T-helper 2 cell treated with Interferon-gamma antibody and Interleukin-4, amounts not matched to agents 100 ng/mL and 5 ng/mL, for 36 hours (primary cell): ENCODE data around the gene STARD3NL. TPM values are rescaled to one million over a fixed set of nuclear protein-coding genes. Genes with fewer than 3 reads are reported as not detected.

Source experiments
- intact Hi-C: fragments of 100-400 bp; cut with micrococcal nuclease; formaldehyde crosslinking; loops from one replicate; pipeline ENCODE4 v1.15.1; 2023
- total RNA-seq: library from RNA; stranded (reverse); gene quantifications from 2 replicates; pipeline ENCODE4 v1.2.3, GENCODE V29; 2022

STARD3NL gene
- total RNA-seq, 1 donor from 2014 or later: 30.4 TPM

DNA sequence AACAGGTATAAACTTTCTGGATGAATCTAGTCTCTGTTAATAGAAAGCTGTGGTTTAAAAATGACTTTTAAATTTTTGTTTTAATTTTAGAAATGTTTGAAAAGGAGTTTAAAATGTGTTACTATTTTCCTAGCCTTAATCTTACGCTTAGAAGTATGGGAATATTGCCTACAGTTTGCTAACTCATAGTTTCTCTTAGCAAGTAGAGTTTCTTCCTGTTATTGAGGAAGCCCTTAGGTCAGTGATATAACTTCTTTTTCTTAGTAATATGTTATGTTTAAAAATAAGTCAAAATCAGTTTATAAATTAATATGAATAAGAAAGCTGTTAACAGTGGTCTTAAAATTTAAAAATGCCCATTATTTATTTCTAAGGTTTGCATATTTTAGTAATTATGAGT lies 3.1 kb downstream of the STARD3NL start:
- intact Hi-C loops: no loop called here

DNA sequence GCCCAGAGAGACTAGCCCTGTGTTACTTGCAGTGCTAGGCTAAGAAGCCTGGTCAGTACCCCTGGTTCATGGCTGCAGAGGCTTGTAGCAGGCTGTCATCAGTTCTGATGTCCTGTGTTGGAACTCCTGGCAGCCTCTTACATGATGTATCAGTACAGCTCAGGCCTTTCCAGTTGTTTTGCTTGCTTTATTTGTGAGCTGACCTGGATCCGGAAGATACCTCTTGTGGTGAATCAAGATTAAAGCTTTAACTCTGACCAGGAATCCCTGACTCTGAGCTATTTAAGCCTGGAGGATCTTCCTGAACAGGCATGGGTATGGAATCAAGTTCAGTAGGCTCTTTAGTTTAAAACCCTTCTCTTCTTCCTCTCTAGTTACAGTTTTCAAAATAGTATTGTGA lies 4.4 kb downstream of the STARD3NL start:
- intact Hi-C loops: no loop called here

DNA sequence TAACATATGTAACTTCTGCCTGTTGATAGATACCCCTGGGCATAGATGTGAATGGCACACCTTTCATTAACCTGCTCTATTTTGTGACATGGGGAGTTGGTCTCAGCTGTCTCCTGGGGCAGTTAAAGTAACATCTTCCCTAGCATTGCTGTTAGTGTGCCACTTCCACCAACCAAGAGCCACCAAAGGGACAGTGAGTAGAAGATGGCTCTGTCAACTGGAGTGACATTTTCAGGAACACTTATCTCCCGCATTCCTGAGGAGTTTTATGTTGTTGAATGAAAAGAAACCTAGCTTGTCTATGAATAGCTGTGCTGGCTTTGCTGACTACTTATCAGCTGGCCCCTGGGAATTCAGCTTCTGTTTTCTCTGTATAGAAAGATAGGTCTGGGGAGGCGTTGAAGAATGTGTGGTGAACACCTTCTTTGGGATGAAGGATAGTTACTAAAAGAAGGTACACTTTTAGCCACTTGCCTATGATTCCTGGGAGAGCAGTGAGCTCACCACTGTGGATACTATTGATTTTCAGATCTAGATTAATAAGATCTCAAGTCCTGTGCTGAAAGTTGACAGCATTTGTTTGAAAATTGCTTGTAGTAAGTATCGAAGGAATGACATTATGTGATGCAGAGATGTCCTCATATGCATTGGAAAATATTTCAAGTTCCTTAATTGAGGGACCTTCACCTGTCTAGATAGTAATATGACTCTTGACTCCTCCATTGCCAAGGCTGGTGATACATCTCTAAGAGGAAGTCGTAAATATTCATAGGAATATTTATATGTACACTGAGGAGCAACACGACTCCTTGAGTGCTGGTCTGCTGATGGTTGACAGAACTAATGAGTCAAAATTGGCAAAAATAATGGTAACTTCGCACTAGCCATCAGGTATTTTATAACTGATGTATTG lies 7.6 kb downstream of the STARD3NL start:
- intact Hi-C loops: no loop called here

DNA sequence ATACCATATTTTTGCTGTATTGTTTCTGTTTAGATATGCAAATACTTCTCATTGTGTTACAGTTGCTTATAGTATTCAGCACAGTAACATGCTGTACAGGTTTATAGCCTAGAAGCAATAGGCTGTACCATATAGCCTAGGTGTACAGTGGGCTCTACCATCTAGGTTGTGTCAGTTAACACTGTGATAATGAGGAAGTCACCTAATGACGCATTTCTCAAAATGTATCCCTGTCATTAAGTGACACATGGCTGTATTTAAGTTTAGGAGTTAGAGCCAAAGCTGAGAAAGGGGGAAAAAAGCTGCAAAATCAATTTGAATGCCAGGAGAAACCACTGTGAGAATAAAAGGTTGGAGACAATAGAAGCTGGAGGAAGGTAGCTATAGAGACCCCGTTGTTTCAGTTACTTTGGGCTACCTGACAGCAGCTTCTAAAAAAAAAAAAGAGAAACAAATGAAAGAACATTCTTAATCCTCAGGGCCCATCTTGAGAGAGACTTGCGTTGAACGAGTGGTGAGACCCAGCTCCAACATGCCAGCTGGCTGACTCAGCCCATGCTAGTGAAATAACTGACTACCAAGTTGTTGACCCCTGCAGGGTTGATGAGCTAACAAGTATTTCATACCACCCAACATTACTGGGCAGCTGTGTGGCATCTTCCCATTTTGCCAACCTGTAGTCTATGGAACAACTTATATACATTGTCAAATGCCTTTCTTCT lies 8.7 kb downstream of the STARD3NL start:
- intact Hi-C loops: no loop called here

DNA sequence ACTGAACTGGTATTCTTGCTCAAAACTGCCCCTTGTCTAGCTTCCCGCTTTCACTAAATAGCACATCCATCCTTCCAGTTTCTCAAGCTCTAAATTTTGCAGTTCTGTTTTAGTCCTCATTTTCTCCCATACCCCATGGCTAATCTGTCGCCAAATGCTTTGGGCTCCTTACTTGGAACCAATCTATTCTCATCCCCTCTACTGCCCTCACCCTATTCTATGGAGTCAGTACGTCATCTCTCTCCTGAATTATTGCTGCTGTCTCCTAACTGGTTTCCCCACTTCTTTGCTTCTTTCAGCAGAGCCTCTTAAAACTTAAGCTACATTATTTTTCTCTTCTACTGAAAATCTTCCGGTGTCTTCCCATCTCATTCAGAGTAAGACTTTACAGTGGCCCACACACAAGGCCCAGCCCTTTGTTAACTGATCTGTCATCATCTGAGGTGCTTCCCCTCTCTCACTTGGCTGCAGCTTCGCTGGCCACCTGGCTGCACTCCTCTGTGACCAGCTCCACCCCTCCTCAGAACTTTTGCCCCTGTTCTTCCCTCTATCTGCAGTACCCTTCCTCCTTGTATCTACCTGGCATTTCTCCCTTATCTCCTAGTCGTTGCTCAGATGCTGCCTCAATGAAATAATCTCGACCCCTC lies 9.9 kb downstream of the STARD3NL start:
- intact Hi-C loops: no loop called here

DNA sequence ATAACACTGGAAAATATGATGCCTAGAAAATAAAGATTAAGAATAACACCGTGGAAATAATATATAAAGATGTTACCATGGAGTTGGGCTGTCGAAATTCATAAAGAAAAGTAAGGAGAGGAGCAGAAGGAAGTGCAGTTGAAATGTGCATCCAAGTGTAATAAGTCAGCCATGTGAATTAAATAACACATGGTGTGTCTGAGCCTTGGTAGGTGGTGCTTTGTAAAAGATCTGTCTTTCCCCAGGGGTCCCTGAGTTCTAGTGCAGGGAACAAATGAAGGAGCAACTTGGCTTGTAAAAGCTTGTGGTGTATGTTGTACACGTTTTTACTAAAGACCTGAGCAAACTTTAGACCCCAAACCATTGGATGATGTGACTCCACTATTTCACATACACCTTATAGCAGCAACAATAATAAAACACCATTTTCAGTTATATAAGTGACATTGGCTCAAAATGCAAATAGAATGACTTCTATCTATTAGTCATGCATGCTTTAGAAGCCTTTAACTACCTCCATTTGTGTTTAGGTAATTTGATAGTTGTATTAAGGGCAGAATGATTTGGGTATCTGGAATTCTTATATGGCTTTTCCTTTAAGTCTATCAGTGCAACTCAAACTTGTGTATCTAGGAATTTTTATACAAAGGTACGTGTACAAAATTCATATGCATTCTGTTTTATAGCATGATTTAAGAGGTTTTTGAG lies 11.3 kb downstream of the STARD3NL start:
- intact Hi-C loops: no loop called here

DNA sequence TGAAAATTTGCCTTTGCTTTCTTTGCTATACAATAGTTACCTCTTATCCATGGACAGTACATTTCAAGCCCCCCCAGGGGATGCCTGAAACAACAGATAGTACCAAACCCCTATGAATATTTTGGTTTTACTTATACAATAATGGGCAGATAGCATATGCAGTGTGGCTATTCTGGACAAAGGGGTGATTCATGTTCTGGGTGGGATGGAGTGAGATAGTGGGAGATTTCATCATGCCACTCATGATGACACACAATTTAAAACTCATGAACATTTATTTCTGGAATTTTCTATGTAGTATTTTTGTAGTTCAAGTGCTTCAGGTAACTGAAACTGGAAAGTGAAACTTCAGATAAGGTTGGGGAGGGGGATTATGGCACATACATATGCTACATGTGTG lies 12.0 kb downstream of the STARD3NL start:
- intact Hi-C loops: no loop called here

DNA sequence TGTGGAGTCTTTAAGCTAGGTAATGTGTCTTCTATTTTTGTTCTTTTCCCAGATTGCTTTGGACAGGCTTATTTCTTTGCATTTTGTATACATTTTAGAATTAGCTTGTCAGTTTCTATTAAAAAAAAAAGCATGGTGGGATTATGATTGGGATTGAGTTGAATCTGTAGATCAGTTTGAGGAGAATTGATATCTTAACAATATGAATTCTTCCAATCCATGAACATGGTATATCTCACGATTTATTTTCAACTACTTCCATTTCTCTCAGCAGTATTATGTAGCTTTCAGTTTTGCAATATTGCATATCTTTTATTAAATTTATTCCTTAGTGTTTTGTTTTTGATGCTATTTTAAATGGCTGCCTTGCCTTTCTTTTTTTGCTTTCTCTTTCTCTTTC lies 13.7 kb downstream of the STARD3NL start:
- intact Hi-C loops: no loop called here

DNA sequence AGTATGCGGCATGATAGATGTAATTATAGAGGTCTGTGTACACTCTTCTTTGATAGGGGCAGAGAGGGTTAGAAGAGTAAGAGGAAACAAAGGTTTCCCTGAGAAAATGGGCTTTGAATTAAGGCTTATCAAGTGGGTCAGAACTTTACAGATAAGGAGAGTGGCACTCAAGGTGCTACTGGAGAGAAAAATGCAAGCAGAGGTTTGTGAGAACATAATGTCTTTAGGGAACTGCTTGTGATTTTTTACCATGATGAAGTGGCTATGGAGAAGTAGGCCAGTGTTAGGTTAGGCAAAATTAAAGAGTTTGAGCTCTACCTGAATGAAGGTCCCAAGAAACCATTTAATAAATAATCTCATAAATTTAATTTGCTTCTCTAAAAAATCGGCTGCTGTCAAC lies 14.3 kb downstream of the STARD3NL start:
- intact Hi-C loops: no loop called here

DNA sequence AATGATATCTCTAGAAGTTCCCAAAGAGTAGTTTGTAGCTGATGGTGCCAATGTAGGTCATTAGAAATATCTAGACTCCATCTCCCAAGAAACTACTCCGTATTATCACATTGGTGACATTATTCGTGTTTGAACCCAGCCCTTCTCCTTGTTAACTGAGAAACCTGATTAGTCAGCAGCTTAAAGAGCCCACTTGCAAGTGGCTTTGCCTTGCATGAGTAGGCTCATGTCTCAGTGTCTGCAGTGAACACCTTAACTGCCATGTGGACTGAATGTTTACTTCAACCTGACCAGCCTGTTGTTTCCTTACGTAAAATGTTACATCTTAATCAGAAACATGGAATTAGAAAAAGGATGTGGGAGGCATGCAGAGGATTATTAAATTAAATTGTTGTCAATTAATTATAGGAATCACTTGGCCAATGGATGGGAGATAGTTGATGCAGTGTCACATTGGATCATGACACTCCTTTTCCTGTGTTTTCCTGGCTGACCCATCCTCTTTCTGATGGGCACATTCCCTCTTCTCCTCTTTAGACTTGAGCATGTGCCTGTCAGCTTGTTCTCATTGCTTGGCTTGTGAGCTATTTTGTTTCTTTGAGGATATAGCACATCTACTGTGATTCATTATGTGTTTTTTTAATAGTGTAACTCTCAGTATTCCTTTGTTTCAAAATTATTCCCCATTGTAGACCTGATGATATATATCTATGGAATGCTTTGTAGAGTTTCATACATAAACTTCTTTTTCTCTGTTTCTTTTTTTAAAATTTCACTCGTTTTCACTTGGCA lies 18.0 kb downstream of the STARD3NL start:
- intact Hi-C loops: no loop called here

DNA sequence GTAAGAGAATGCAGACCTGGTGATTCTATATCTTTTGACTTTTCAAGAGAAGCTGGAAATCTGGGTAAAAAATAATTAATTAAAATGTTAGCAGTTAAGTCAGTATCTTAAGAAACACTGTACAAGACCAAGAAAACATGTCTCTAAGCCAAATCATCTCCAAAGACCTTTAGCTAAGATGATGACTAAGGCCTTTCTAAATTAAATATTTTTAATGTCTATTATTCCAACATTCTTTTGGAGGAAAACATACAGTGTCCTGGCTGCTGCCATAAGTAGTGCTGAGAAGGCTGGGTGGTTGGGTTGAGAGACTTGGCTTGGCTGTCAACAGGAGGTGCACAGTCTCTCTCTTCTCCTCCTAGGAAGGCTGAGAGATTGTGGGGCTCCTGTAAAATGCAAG lies 20.3 kb downstream of the STARD3NL start:
- intact Hi-C loops: no loop called here

DNA sequence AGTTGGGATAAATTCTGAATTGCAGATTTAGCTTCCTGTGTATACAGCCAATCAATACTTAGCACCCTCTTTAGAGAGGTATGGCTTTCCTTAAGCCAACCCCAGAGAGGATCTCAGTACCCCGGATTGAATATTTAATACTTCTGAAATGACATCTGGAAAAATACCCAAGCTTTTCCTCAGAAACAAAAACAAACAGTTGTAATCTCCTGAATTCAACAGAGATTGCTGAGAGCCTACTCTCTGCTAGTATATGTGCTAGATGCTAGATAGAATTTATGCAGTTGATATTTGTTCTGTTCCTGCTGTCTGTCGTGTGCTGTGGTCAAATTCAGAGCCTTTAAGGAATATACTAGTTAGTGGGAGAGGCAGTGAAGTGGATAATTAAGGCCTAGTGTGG lies 21.1 kb downstream of the STARD3NL start:
- intact Hi-C loops: no loop called here

DNA sequence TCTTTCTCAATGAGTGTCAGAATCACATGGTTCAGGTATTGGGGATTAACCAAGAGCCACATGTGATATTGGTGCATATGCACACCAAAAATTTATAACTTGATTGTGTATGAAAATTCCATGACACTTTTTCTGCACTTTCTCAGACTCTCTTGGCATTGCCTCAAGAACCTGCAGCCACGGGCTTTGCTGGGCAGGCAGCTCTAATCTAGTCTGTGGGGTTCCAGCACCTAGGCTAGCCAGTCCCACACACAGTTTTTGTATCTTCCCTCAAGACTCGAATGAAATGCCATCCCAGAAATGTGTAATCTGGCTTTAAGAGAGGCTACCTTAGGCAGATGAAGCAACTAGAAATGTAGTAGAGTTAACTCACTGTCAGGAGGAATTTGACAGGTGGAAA lies 21.7 kb downstream of the STARD3NL start:
- intact Hi-C loops: no loop called here

DNA sequence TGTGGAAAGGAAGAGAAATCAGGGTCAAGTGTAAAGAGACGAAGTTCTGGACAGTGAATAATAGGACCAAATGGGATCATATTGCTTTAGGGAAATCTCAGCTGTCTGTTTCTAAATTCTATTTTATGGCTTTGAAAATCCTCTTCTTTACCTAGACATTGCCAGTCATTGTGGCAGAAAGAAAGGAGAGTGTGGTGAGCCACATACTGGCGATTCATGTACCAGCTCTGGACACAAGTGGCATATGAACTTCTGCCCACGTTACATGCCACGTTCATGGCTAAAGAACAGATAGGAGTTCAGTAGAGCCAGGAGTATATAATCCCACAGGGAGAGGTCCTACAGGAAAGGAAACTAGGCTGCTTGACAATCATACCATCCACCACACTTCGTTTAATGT lies 28.0 kb downstream of the STARD3NL start:
- intact Hi-C loops: no loop called here

DNA sequence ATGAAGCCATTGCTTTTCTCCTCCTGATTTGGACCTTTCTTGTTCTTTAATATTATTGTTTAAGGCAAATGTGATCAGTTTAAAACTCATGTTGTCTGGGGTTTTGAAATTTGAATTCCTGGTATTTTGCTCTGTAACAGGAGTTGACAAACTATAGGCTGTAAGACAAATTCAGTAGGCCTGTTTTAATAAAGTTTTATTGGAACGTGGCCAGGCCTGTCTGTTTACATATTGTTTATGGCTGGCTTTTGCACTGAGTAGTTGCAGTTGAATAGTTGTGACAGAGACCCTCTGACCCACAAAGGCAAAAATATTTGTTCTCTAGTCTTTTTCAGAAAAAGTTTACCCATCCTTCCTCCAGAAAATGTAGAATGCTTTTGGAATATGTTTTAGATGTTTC lies 29.8 kb downstream of the STARD3NL start:
- intact Hi-C loops: no loop called here

DNA sequence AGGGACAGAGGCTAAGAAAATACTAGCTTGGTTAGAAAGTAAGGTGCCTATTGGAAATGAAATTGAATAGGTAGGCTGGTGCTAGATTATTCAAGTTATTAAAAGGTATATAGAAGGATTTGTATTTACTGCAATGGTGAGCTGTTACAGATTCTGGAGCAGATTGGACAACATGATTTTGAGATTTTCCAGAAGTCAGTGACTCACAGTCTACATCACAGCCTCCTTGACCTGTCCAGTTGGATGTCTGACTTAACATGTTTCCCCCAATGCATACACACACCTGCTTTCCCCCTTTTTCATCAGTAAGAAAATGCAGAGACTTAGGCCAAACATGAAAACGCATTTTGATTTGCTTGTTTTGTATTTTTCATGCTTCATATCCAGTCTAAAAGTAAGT lies 33.4 kb downstream of the STARD3NL start:
- intact Hi-C loops: no loop called here

DNA sequence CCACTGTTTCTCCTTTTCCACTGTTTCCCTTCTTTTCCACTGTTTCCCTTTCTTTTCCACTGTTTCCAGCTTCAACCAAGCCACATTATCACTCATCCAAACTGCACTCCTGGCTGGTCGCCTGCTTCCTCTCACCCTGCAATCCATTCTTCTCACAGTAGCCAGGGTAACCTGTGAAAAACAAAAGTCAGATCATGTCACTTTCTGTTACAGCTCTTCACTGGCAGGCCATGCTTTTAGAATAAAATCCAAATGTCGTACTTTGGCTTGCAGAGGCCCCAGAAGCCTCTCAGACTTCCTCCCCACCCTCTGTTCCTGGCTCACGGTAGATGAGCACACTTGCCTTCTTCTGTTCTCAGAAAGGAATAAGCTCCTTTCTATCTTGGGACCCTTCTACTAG lies 33.9 kb downstream of the STARD3NL start:
- intact Hi-C loops: no loop called here

DNA sequence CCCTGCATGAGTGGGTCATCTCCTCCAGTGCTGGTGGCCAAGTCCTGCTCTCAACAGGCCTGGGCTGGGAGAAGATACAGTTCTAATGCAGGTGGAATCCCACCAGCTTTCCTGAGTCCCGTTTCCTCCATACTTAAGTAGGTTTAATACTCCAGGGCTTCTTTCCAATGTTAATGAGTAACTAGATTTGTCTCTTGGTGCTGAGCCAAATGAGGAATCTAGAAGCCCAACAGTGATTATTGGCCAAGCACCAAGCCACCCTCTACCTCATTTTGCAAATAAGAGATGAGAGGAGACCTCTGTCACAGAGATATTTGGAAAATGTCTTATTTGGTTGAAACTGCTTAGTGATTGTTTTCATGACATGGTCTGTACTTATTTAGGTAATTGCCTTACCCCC lies 37.1 kb downstream of the STARD3NL start:
- intact Hi-C loops: loop anchor here (1.0 to 5.0 kb wide), 7 partner anchors 18 to 155 kb away; partner anchors contain the start of gene STARD3NL

DNA sequence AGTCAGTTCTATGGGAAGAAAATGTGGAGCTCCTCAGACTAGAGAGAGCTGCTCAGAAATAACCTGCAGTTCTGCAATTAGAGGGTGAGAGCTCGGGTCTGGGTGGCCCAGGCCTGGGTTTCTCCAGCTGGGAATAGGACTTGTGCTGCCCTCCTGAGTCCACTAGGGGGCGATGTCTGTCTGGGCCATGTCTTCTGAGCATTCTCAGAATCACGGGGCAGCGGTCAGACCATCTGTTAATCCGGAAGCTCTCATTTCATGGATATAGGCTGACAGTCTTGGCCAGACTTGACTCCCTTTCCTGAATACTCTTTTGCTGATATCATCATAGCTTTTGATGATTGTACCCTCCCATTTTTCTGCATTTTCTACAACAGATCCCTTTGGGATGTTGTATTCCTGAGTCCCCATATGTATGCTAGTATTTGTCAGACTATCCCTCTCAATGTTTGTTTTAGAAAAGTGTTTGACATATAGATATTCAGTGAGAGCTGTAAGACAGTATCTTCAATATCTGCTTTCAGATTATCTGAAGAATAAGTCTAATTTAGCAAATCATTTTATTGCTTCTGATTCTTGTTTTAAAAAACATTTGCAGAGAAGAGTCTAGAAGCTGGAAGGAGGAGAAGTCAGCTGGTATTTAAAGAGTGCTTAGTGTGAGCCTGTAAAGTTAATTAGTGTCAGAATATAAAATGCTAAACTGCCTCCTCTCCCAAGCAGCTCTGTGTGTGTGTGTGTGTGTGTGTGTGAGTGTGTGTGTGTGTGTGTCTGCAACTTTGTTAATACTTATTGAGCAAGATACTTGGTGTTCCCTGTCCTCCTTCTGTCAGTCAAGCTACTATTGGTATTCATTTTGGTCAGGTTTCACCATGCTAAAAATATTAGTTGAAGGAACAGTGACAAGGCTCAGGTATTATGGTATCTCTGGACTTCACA lies 38.0 kb downstream of the STARD3NL start:
- intact Hi-C loops: loop anchor here (1.0 to 5.0 kb wide), 7 partner anchors 17 to 154 kb away; partner anchors contain the start of gene STARD3NL
